ENCODE measurements around the gene PTPRF.

PTPRF gene

DNA sequence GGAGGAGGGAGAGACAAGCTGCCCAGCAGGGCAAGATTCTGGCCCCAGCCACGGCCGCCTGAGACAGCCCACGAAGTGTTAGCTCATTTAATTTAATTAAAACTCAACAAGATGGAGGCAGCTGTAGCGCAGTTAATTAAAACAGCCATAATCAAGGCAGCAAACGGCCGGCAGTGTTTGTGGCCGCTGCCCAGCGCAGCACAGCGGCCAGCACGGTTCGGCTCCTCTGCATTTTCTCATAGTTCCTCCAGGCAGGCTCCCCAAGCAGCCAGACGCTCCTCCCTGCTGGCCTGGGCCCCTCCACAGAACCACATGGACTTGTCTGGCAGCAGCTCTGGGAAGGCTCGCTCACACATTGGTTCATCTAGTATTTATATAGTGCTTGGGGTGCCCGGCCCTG lies 40.0 kb downstream of the PTPRF start:
- H4K20me1 ChIP-seq (ENCODE audit: insufficient read depth, low read length), result no peaks in the 10 kb centered on the region
- H3K36me3 ChIP-seq (replicated peaks; ENCODE audit: low read depth, low read length), result no peaks in the 10 kb centered on the region
- no peak overlapping the region for H3K4me2 ChIP-seq (ENCODE audit: low read length)
- no peak overlapping the region for H3K27ac ChIP-seq (ENCODE audit: low read length)
- H3K27me3 ChIP-seq (ENCODE audit: low read depth, low read length), result no peaks in the 10 kb centered on the region
- TF ChIP-seq EZH2phosphoT487 (IDR thresholded peaks at IDR 0.05; ENCODE audit: low read depth), result no peak
- no peak for TF ChIP-seq CTCF (IDR thresholded peaks at IDR 0.05; ENCODE audit: low read depth, low read length)
- H3K4me1 ChIP-seq (ENCODE audit: low read length), result no peaks in the 10 kb centered on the region; the same call in 1 of the 2 replicates
- no peak overlapping the region for H3K9ac ChIP-seq (ENCODE audit: low read length)
- no peaks in the 10 kb centered on the region for H3K9me3 ChIP-seq (ENCODE audit: insufficient read depth, low read length)
- H3K79me2 ChIP-seq (ENCODE audit: low read length), result no peaks in the 10 kb centered on the region
- no peak overlapping the region for H3K4me3 ChIP-seq (ENCODE audit: low read length)
- H2AFZ ChIP-seq (ENCODE audit: low read depth, low read length), result no peak overlapping the region

GRCh38 chr1:43572084-43572483 lies 41.4 kb downstream of the PTPRF start:
- no peaks in the 10 kb centered on the region for H3K36me3 ChIP-seq (replicated peaks; ENCODE audit: low read depth, low read length)
- H3K4me3 ChIP-seq (ENCODE audit: low read length), result no peak overlapping the region
- H3K79me2 ChIP-seq (ENCODE audit: low read length), result no peaks in the 10 kb centered on the region
- H3K27ac ChIP-seq (ENCODE audit: low read length), result no peak overlapping the region
- no peaks in the 10 kb centered on the region; the same call in 1 of the 2 replicates for H3K4me1 ChIP-seq (ENCODE audit: low read length)
- no peaks in the 10 kb centered on the region for H3K9me3 ChIP-seq (ENCODE audit: insufficient read depth, low read length)
- H4K20me1 ChIP-seq (ENCODE audit: insufficient read depth, low read length), result no peaks in the 10 kb centered on the region
- no peak overlapping the region for H2AFZ ChIP-seq (ENCODE audit: low read depth, low read length)
- no peaks in the 10 kb centered on the region for H3K27me3 ChIP-seq (ENCODE audit: low read depth, low read length)
- no peak for TF ChIP-seq EZH2phosphoT487 (IDR thresholded peaks at IDR 0.05; ENCODE audit: low read depth)
- TF ChIP-seq CTCF (IDR thresholded peaks at IDR 0.05; ENCODE audit: low read depth, low read length), result no peak
- no peak overlapping the region for H3K9ac ChIP-seq (ENCODE audit: low read length)
- H3K4me2 ChIP-seq (ENCODE audit: low read length), result no peak overlapping the region

DNA sequence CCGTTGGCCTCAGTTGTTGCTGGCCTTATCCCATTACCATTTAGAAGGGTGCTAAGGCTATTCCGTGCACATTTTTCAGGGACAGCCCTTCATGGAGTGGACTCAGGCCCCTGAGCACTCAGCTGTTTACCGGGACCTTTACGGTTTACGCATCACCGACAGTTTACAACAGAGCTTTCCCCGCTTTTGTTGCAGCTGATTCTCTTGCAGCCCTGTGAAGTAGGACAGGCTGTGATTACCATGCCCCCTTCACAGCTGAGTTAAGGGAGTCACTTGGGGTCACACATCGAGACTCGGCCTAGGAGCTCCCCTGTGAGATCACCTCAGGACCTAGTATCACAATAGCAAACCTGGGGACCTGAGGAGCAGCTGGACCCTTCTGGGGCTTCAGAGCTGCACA lies 41.9 kb downstream of the PTPRF start:
- Histone ChIP-seq H3K36me3 (replicated peaks; ENCODE audit: low read depth, low read length) (no peaks in the 10 kb centered on the region), H3K9ac (ENCODE audit: low read length) (no peak overlapping the region), H3K79me2 (ENCODE audit: low read length) (no peaks in the 10 kb centered on the region)

GRCh38 chr1:43573066-43573800 lies 42.5 kb downstream of the PTPRF start:
- H2AFZ ChIP-seq (ENCODE audit: low read depth, low read length), result no peak overlapping the region
- H3K27ac ChIP-seq (ENCODE audit: low read length), result no peak overlapping the region
- H3K9ac ChIP-seq (ENCODE audit: low read length), result no peak overlapping the region
- TF ChIP-seq CTCF (IDR thresholded peaks at IDR 0.05; ENCODE audit: low read depth, low read length) (no peak), EZH2phosphoT487 (IDR thresholded peaks at IDR 0.05; ENCODE audit: low read depth) (no peak)
- no peaks in the 10 kb centered on the region for H3K36me3 ChIP-seq (replicated peaks; ENCODE audit: low read depth, low read length)
- H4K20me1 ChIP-seq (ENCODE audit: insufficient read depth, low read length), result no peaks in the 10 kb centered on the region
- no peak overlapping the region for H3K4me2 ChIP-seq (ENCODE audit: low read length)
- H3K9me3 ChIP-seq (ENCODE audit: insufficient read depth, low read length), result no peaks in the 10 kb centered on the region
- no peak overlapping the region for H3K4me3 ChIP-seq (ENCODE audit: low read length)
- no peaks in the 10 kb centered on the region for H3K27me3 ChIP-seq (ENCODE audit: low read depth, low read length)
- no peaks in the 10 kb centered on the region for H3K79me2 ChIP-seq (ENCODE audit: low read length)
- no peaks in the 10 kb centered on the region; the same call in 1 of the 2 replicates for H3K4me1 ChIP-seq (ENCODE audit: low read length)

More for the DNA sequence above, 41.9 kb downstream of the PTPRF start:
- no peaks in the 10 kb centered on the region; the same call in 1 of the 2 replicates for H3K4me1 ChIP-seq (ENCODE audit: low read length)
- no peak overlapping the region for H2AFZ ChIP-seq (ENCODE audit: low read depth, low read length)
- TF ChIP-seq EZH2phosphoT487 (IDR thresholded peaks at IDR 0.05; ENCODE audit: low read depth) (no peak), CTCF (IDR thresholded peaks at IDR 0.05; ENCODE audit: low read depth, low read length) (no peak)
- no peaks in the 10 kb centered on the region for H3K9me3 ChIP-seq (ENCODE audit: insufficient read depth, low read length)
- H4K20me1 ChIP-seq (ENCODE audit: insufficient read depth, low read length), result no peaks in the 10 kb centered on the region
- H3K27ac ChIP-seq (ENCODE audit: low read length), result no peak overlapping the region
- H3K4me2 ChIP-seq (ENCODE audit: low read length), result no peak overlapping the region
- H3K4me3 ChIP-seq (ENCODE audit: low read length), result no peak overlapping the region
- H3K27me3 ChIP-seq (ENCODE audit: low read depth, low read length), result no peaks in the 10 kb centered on the region

Measured in OCI-LY3 (cell line).